WERI-Rb-1 (cell line): ENCODE results near the gene ADGRA1.

Source experiments
- DNase-seq: peaks from one replicate; pipeline ENCODE4 v3.0.0-alpha.2; 2020
- H3K27ac ChIP-seq: fragments of 250-450 bp; sonication (Bioruptor Pico); 2 replicates; pipeline ENCODE4 v1.5.1; 2020; ENCODE audit warnings: mild to moderate bottlenecking, moderate library complexity
- H3K27me3 ChIP-seq: fragments of 250-450 bp; sonication (Bioruptor Pico); 2 replicates; pipeline ENCODE4 v1.5.1; 2021; ENCODE audit warnings: mild to moderate bottlenecking, low read depth, moderate library complexity; ENCODE audit not compliant: insufficient read depth, severe bottlenecking
- H3K36me3 ChIP-seq: fragments of 250-450 bp; sonication (Bioruptor Pico); 2 replicates; pipeline ENCODE4 v1.5.1; 2020; ENCODE audit warnings: mild to moderate bottlenecking, moderate library complexity
- H3K4me3 ChIP-seq: 2 replicates; pipeline ENCODE4 v1.5.1; 2011; ENCODE audit warnings: low read depth, mild to moderate bottlenecking, control low read depth, low read length
- H3K9me3 ChIP-seq: fragments of 250-450 bp; sonication (Bioruptor Pico); 2 replicates; pipeline ENCODE4 v1.5.1; 2021; ENCODE audit warnings: mild to moderate bottlenecking, moderate library complexity; ENCODE audit not compliant: severe bottlenecking
- TF ChIP-seq, protein P1 (sequence below): IDR thresholded peaks from 2 replicates; pipeline ENCODE4 v1.5.1; 2011; ENCODE audit warnings: low read depth, mild to moderate bottlenecking, control low read depth, inconsistent platforms, low read length

The ADGRA1 gene

DNA sequence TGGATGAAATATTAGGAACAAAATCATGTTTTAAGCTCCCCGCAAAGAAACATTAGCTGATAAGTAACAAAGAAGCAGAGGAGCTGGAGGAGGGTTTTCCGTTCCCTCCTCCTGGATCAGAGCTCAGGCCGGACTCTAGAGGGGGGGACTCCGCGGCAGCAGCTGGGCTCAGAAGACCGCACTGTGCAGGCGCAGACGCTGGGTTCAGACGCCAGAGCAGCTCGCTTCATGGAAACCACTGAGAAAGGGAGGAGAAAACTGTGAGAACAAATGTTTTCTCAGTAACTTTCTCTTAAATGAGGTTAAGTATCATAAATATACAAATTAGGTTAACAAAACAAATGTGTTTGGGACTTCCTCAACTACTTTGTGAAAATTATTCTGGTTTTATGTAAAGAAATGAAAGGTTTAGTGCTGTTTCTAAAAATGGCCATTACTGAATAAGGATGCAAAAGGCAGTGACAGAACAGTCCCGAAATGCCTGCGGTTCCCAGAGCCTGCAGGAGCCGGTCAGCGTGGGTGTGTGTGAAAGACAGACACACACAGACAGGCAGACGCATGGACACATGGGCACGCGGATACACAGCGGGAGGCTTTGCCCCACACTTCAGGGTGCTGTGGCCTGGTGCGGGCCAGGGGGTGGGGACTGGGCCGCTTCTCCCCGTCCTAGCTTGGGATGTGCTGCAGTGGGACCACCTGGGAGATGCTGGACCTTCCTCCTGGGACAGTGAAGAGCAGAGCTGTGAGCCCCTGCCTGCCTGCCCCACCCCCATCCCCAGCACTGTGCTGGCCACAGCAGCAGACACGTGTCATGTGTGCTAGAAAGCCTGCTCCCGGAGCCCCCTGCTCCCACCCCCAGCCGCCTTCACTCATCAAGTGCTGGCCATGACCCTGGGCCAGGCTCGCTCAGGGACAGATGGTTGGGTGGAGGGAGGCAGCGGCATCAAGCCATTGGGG is 20.3 kb upstream of the ADGRA1 start:
- TF ChIP-seq, protein P1, sequence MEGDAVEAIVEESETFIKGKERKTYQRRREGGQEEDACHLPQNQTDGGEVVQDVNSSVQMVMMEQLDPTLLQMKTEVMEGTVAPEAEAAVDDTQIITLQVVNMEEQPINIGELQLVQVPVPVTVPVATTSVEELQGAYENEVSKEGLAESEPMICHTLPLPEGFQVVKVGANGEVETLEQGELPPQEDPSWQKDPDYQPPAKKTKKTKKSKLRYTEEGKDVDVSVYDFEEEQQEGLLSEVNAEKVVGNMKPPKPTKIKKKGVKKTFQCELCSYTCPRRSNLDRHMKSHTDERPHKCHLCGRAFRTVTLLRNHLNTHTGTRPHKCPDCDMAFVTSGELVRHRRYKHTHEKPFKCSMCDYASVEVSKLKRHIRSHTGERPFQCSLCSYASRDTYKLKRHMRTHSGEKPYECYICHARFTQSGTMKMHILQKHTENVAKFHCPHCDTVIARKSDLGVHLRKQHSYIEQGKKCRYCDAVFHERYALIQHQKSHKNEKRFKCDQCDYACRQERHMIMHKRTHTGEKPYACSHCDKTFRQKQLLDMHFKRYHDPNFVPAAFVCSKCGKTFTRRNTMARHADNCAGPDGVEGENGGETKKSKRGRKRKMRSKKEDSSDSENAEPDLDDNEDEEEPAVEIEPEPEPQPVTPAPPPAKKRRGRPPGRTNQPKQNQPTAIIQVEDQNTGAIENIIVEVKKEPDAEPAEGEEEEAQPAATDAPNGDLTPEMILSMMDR = no peak
- Histone ChIP-seq H3K27me3 (no peaks in the 10 kb centered on the region), H3K4me3 (no peak overlapping the region), H3K27ac (no peak overlapping the region), H3K9me3 (no peaks in the 10 kb centered on the region), H3K36me3 (no peaks in the 10 kb centered on the region)
- DNase-seq = no peak

DNA sequence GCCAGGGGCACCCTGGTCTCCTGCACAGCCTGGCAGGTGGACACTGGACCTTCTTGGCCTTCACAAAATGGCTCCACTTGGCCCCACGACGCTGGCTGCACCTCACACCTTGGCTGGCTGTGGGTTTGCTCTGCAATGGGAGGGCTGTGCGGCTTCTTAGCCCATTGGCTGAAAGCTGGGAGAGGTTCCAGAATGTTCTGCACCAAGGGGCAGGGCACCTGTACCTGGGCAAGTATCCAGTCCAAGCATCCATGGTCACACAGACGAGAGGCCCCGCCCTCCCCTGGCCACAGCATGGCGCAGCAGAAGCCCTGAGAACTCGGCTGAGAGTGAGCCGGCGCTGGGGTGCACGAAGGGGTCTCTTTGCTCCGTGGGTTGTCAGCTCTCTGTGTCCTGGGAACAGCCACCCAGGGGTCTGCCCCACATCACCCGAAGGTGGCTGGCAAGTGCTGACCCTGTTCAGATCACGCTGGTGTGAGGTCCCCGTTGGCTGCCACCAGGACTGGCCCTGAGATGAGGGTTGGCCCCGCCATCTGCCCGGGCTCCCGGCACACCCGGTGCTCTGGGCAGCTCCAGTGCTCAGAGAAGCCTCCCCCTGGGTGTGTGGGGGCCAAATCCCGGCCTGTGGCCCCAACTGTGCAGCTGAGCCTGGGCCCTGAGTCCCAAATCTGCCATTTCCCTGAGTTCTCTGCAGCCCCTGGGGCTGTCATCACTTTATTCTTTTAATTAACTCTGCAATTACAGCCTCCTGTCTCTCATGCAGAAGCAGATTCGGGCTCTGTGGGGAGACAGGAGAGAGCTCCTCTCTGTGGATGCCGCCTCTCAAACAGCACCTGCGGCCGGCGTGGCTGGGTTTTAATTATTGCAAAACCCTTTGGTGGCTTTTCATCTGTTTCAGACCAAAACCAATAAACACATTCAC is 19.4 kb upstream of the ADGRA1 start:
- TF ChIP-seq, protein P1 = no peak
- Histone ChIP-seq H3K27ac (no peak overlapping the region), H3K27me3 (no peaks in the 10 kb centered on the region), H3K36me3 (no peaks in the 10 kb centered on the region), H3K4me3 (no peak overlapping the region), H3K9me3 (no peaks in the 10 kb centered on the region)
- DNase-seq = no peak

DNA sequence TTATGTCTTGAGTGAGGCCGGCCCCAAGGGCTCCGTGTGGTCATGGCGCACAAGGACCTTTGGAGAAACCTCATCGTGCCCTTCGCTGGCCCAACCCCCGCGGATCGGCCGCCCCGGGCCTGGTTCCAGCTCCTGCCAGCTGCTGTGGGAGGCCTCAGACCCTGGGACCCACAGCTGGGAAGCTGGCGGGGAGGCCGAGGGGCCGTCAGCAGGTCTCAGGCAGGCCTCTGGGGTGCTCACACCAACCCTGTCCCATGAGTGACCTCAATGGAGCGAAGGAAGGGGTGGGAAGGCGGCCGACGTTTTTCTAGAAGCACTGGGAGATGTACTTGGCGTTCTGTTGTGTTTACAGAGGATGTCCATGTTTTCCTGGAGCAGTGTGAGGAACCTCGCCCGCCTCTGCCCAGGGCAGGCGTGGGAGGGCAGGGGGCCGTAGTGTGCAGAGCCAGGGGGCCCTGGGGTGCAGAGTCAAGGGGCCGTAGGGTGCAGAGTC is 18.6 kb upstream of the ADGRA1 start:
- H3K9me3 ChIP-seq = no peaks in the 10 kb centered on the region
- no peaks in the 10 kb centered on the region for H3K27me3 ChIP-seq
- no peaks in the 10 kb centered on the region for H3K36me3 ChIP-seq
- H3K27ac ChIP-seq = no peak overlapping the region
- TF ChIP-seq, protein P1 = no peak
- no peak for DNase-seq
- H3K4me3 ChIP-seq = no peak overlapping the region

- Histone ChIP-seq H3K4me3 (no peak overlapping the region), H3K27ac (no peak overlapping the region)
- TF ChIP-seq, protein P1 = no peak
These were observed 17.3 kb upstream of the ADGRA1 start for GRCh38 chr10:133070405-133070804.

GRCh38 chr10:133070810-133071209 is 16.9 kb upstream of the ADGRA1 start:
- Histone ChIP-seq H3K27ac (no peak overlapping the region), H3K36me3 (no peaks in the 10 kb centered on the region), H3K4me3 (no peak overlapping the region), H3K27me3 (no peaks in the 10 kb centered on the region), H3K9me3 (peaks cover 8% of the 10 kb centered on the region)
- DNase-seq = no peak
- TF ChIP-seq, protein P1 = no peak

More at GRCh38 chr10:133070405-133070804, 17.3 kb upstream of the ADGRA1 start:
- Histone ChIP-seq H3K9me3 (peaks cover 8% of the 10 kb centered on the region), H3K27me3 (no peaks in the 10 kb centered on the region), H3K36me3 (no peaks in the 10 kb centered on the region)
- no peak for DNase-seq
